ENCODE data around the gene TBX18. TPM values are rescaled to one million over a fixed set of nuclear protein-coding genes. Genes with fewer than 3 reads are reported as not detected.

The TBX18 gene
- total and polyA plus RNA-seq, 4 donors: 7.9 to 32.8 (median 19.0) TPM

- H3K36me3 ChIP-seq (ENCODE audit: control insufficient read depth, insufficient read depth, low read length): no peaks in the 10 kb centered on the region
- DNase-seq (ENCODE audit: low read depth in 4 of 6, low spot score in 6 of 6): peak in 3 of 6 donors; percentile 28 to 49 (median 45)
- H3K27me3 ChIP-seq (ENCODE audit: control insufficient read depth, insufficient read depth, low read length): peaks cover 100% of the 10 kb centered on the region
- H3K27ac ChIP-seq (ENCODE audit: low read depth, low read length): peak overlapping the region; percentile 57
- WGBS (ENCODE audit: insufficient coverage): 1% methylated on average over 26 of the region's 31 CpGs
- peak overlapping the region; percentile 16 for H3K4me3 ChIP-seq (ENCODE audit: low read depth, low read length)
- peaks cover 39% of the 10 kb centered on the region for H3K4me1 ChIP-seq (ENCODE audit: control insufficient read depth, insufficient read depth, low read length)
- peaks cover 4% of the 10 kb centered on the region for H3K9me3 ChIP-seq (ENCODE audit: control insufficient read depth, insufficient read depth, low read length)
These were observed 4.2 kb upstream of the TBX18 start for GRCh38 chr6:84768442-84769174.

- H3K9me3 ChIP-seq (ENCODE audit: control insufficient read depth, insufficient read depth, low read length): peaks cover 4% of the 10 kb centered on the region
- peaks cover 40% of the 10 kb centered on the region for H3K4me1 ChIP-seq (ENCODE audit: control insufficient read depth, insufficient read depth, low read length)
- WGBS (ENCODE audit: insufficient coverage): 11% methylated on average over 9 of the region's 14 CpGs
- DNase-seq (ENCODE audit: low read depth in 4 of 6, low spot score in 6 of 6): peak in 3 of 6 donors; percentile 7 to 50 (median 47)
- no peak overlapping the region for H3K4me3 ChIP-seq (ENCODE audit: low read depth, low read length)
- no peaks in the 10 kb centered on the region for H3K36me3 ChIP-seq (ENCODE audit: control insufficient read depth, insufficient read depth, low read length)
- H3K27me3 ChIP-seq (ENCODE audit: control insufficient read depth, insufficient read depth, low read length): peaks cover 100% of the 10 kb centered on the region
- H3K27ac ChIP-seq (ENCODE audit: low read depth, low read length): no peak overlapping the region
These were observed 3.3 kb upstream of the TBX18 start for GRCh38 chr6:84767526-84768201.

DNA sequence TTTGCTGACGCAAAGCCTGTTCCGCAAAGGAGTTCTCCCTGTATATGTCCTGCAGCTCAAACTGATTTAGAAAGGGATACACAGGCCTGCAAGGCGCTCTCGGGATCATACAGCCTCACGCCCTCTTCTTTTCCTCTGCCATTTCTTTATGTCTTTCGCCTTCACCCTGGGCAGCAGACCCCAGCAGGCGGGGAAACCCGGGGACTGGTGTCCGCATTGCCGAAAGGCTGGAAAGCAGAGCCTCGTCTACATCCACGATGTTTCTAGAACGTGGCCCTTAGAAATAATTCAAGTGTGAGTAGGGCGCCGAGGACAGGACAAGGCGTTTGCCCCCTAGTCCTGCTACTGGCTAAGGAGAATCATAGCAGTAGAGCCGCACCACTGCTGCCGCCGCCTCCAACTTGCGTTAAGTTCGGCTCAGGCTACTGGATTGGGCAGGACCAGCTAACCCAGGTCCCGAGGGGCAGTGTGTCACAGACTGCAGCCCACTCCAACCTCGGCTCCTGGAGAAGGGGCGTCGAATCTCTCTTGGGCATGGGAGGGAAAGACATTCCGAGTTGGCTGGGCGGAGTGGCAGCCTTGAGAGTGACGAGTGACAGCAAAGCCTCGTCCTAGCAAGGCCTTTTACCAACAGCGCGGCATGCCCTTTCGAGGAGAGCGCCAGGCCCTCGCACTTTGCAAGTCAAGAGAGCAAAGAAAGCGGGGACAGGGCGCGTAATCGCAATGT is 2.6 kb upstream of the TBX18 start:
- Histone ChIP-seq H3K9me3 (ENCODE audit: control insufficient read depth, insufficient read depth, low read length) (peaks cover 2% of the 10 kb centered on the region), H3K27me3 (ENCODE audit: control insufficient read depth, insufficient read depth, low read length) (peaks cover 100% of the 10 kb centered on the region), H3K4me1 (ENCODE audit: control insufficient read depth, insufficient read depth, low read length) (peaks cover 42% of the 10 kb centered on the region), H3K4me3 (ENCODE audit: low read depth, low read length) (no peak overlapping the region), H3K36me3 (ENCODE audit: control insufficient read depth, insufficient read depth, low read length) (no peaks in the 10 kb centered on the region), H3K27ac (ENCODE audit: low read depth, low read length) (peak overlapping the region; percentile 36)
- DNase-seq (ENCODE audit: low read depth in 4 of 6, low spot score in 6 of 6): peak in 2 of 6 donors; percentile 12 to 26
- WGBS (ENCODE audit: insufficient coverage): 6% methylated on average over 38 of the region's 38 CpGs

DNA sequence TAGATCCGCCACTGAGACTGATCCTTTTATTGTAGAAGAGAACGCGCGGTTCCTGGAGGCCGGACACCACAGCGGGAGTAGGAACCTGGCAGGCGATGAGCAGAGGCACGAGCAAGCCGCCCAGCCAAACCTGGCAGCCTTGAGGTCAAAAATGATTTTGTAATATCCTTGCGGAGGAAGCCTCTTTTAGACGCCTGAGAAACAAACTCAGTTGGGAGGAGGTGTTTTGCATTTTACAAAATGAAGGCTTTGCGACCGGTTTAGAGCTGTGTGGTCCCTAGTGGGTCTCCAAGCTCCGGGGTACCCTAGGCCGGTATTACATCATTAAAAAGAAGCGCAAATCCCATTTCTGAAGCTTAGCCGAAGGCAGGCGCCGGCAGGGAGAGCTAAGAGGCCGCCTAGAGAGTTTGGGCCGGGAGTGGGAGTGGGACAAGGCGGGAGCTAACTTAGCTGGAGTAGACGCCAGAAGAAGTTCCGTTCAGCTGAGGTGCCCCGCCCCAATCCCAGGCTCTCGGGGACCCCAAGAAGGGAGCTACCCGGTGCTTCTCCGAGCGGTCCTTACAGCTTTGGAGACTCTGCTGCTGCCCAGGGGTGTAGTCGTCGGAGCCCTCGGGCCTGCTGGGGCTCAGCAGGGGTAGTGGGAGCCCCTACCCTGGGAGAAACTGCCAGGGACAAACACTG is 1.9 kb upstream of the TBX18 start:
- Histone ChIP-seq H3K9me3 (ENCODE audit: control insufficient read depth, insufficient read depth, low read length) (peaks cover 2% of the 10 kb centered on the region), H3K27ac (ENCODE audit: low read depth, low read length) (peak overlapping the region; percentile 36), H3K27me3 (ENCODE audit: control insufficient read depth, insufficient read depth, low read length) (peaks cover 100% of the 10 kb centered on the region), H3K36me3 (ENCODE audit: control insufficient read depth, insufficient read depth, low read length) (no peaks in the 10 kb centered on the region), H3K4me1 (ENCODE audit: control insufficient read depth, insufficient read depth, low read length) (peaks cover 42% of the 10 kb centered on the region), H3K4me3 (ENCODE audit: low read depth, low read length) (no peak overlapping the region)
- DNase-seq (ENCODE audit: low read depth in 4 of 6, low spot score in 6 of 6): peak in 2 of 6 donors; percentile 14 to 42
- 3% methylated on average over 32 of the region's 32 CpGs for WGBS (ENCODE audit: insufficient coverage)

- Histone ChIP-seq H3K27me3 (ENCODE audit: control insufficient read depth, insufficient read depth, low read length) (peaks cover 92% of the 10 kb centered on the region), H3K27ac (ENCODE audit: low read depth, low read length) (peak overlapping the region; percentile 87), H3K4me3 (ENCODE audit: low read depth, low read length) (peak overlapping the region; percentile 48), H3K36me3 (ENCODE audit: control insufficient read depth, insufficient read depth, low read length) (no peaks in the 10 kb centered on the region), H3K4me1 (ENCODE audit: control insufficient read depth, insufficient read depth, low read length) (peaks cover 41% of the 10 kb centered on the region), H3K9me3 (ENCODE audit: control insufficient read depth, insufficient read depth, low read length) (peaks cover 2% of the 10 kb centered on the region)
- WGBS (ENCODE audit: insufficient coverage): 0% methylated on average over 52 of the region's 57 CpGs
- peak in 1 of 6 donors; percentile 12 for DNase-seq (ENCODE audit: low read depth in 4 of 6, low spot score in 6 of 6)
These were observed 489 bp downstream of the TBX18 start for GRCh38 chr6:84763886-84764331.

- peak in 2 of 6 donors; percentile 44 to 62 for DNase-seq (ENCODE audit: low read depth in 4 of 6, low spot score in 6 of 6)
These were observed 1.2 kb downstream of the TBX18 start for GRCh38 chr6:84763003-84763885.

GRCh38 chr6:84762220-84763002 is 2.0 kb downstream of the TBX18 start:
- WGBS (ENCODE audit: insufficient coverage): 2% methylated on average over 40 of the region's 40 CpGs

More at GRCh38 chr6:84763003-84763885, 1.2 kb downstream of the TBX18 start:
- Histone ChIP-seq H3K9me3 (ENCODE audit: control insufficient read depth, insufficient read depth, low read length) (peaks cover 2% of the 10 kb centered on the region), H3K4me3 (ENCODE audit: low read depth, low read length) (peak overlapping the region; percentile 48), H3K27me3 (ENCODE audit: control insufficient read depth, insufficient read depth, low read length) (peaks cover 85% of the 10 kb centered on the region), H3K36me3 (ENCODE audit: control insufficient read depth, insufficient read depth, low read length) (no peaks in the 10 kb centered on the region), H3K27ac (ENCODE audit: low read depth, low read length) (peak overlapping the region; percentile 50), H3K4me1 (ENCODE audit: control insufficient read depth, insufficient read depth, low read length) (peaks cover 35% of the 10 kb centered on the region)
- under 1% methylated on average over 73 of the region's 74 CpGs for whole genome bisulfite sequencing (ENCODE audit: insufficient coverage)

GRCh38 chr6:84758486-84758885 is 5.9 kb downstream of the TBX18 start:
- no peaks in the 10 kb centered on the region for H3K9me3 ChIP-seq (ENCODE audit: control insufficient read depth, insufficient read depth, low read length)
- H3K4me1 ChIP-seq (ENCODE audit: control insufficient read depth, insufficient read depth, low read length): peaks cover 11% of the 10 kb centered on the region
- no peak overlapping the region for H3K4me3 ChIP-seq (ENCODE audit: low read depth, low read length)
- no peak for DNase-seq (ENCODE audit: low read depth in 4 of 6, low spot score in 6 of 6)
- H3K27me3 ChIP-seq (ENCODE audit: control insufficient read depth, insufficient read depth, low read length): peaks cover 47% of the 10 kb centered on the region
- no peaks in the 10 kb centered on the region for H3K36me3 ChIP-seq (ENCODE audit: control insufficient read depth, insufficient read depth, low read length)
- no peak overlapping the region for H3K27ac ChIP-seq (ENCODE audit: low read depth, low read length)

More at GRCh38 chr6:84762220-84763002, 2.0 kb downstream of the TBX18 start:
- no peaks in the 10 kb centered on the region for H3K36me3 ChIP-seq (ENCODE audit: control insufficient read depth, insufficient read depth, low read length)
- H3K4me1 ChIP-seq (ENCODE audit: control insufficient read depth, insufficient read depth, low read length): peaks cover 35% of the 10 kb centered on the region
- H3K27ac ChIP-seq (ENCODE audit: low read depth, low read length): peak overlapping the region; percentile 50
- peaks cover 2% of the 10 kb centered on the region for H3K9me3 ChIP-seq (ENCODE audit: control insufficient read depth, insufficient read depth, low read length)
- peaks cover 81% of the 10 kb centered on the region for H3K27me3 ChIP-seq (ENCODE audit: control insufficient read depth, insufficient read depth, low read length)
- H3K4me3 ChIP-seq (ENCODE audit: low read depth, low read length): peak overlapping the region; percentile 48
- peak in 3 of 6 donors; percentile 7 to 46 (median 26) for DNase-seq (ENCODE audit: low read depth in 4 of 6, low spot score in 6 of 6)
